Vagina (tissue), 2 donors: ENCODE data around the gene KPNA5.

ENCODE experiments used
- CTCF ChIP-seq, 3 experiments: fragments of 450-650 bp in 2 of 3; fragments of 200-600 bp in 1 of 3; sonication (generic) in 1 of 3; IDR thresholded peaks; one replicate each; pipeline ENCODE4 v1.5.1; 2017 to 2019; ENCODE audit warnings: antibody characterized with exemption in 3 of 3, mild to moderate bottlenecking in 2 of 3, moderate library complexity in 2 of 3
- POLR2A ChIP-seq, 2 donors: fragments of 450-650 bp; IDR thresholded peaks; one replicate each; pipeline ENCODE4 v1.6.1; 2017; ENCODE audit warnings: antibody characterized with exemption in 2 of 2, mild to moderate bottlenecking in 2 of 2, moderate library complexity in 2 of 2
- POLR2AphosphoS5 ChIP-seq, 2 donors: sonication (generic); formaldehyde crosslinking; IDR thresholded peaks; one replicate each; pipeline ENCODE4 v1.9.0; 2017; ENCODE audit warnings: antibody characterized with exemption in 2 of 2, mild to moderate bottlenecking in 2 of 2, low read depth in 1 of 2; ENCODE audit not compliant: insufficient read depth in 1 of 2

DNA sequence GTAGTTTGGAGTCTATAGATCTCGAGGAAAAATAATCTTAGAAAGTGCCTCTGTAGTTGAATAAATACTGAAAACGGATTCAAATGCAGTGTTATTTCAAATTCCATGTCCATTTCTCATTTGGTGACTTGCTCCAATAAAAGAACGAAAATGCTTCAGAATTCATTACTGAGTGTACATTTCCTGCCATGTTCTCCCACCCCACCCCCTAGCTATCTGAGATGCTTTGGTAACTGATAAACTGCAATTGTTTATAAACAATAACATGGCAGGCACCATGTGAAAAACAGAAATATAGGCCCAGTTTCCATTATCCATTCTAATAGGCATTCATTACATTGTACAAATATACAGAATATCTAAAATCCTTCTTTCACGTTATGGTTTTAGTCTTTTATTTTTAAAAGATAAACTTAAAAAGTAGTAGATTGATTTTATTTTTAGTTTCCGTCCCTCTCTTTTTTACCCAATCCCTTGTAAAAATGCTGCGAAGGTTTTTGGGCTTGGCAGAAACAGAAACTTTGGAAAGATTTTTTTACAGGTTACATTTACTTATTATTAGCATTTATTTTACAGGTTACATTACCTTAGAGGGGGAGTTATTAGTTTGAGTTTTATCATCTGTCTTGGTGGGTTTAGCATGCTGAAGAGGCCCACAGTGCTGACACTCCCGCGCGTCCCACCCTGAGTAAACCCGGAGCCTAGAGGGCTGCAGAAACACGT lies 83.1 kb downstream of the KPNA5 start:
- TF ChIP-seq CTCF (IDR thresholded peaks at IDR 0.05) (no peak), POLR2A (IDR thresholded peaks at IDR 0.05) (no peak), POLR2AphosphoS5 (IDR thresholded peaks at IDR 0.05; ENCODE audit: insufficient read depth in 1 of 2, low read depth in 1 of 2) (no peak)
